Stomach (tissue), 9 donors: ENCODE data around the gene PGR. TPM values are rescaled to one million over a fixed set of nuclear protein-coding genes. Genes with fewer than 3 reads are reported as not detected.

Source experiments
- DNase-seq, 2 donors: peaks; one replicate each; pipeline versions ENCODE4 v3.0.0 to v3.0.0-alpha.2; 2013 to 2019
- H3K27ac ChIP-seq, 5 donors: fragments of 200-600 bp in 4 of 5; sonication (generic) in 4 of 5; one replicate each; pipeline ENCODE4 v1.5.1; 2013 to 2019; ENCODE audit warnings: mild to moderate bottlenecking in 1 of 5, moderate library complexity in 1 of 5
- H3K27me3 ChIP-seq, 3 donors: fragments of 200-600 bp; sonication (generic); one replicate each; pipeline ENCODE4 v1.5.1; 2017 to 2019; ENCODE audit warnings: mixed run types in 1 of 3
- H3K36me3 ChIP-seq, 4 donors: fragments of 200-600 bp; sonication (generic); 1 replicate in 3 of 4; 2 replicates in 1 of 4; pipeline ENCODE4 v1.5.1; 2016 to 2019
- H3K4me1 ChIP-seq, 4 donors: fragments of 200-600 bp; sonication (generic); one replicate each; pipeline ENCODE4 v1.5.1; 2016 to 2019
- H3K4me3 ChIP-seq, 4 donors: fragments of 200-600 bp; sonication (generic) in 3 of 4; one replicate each; pipeline ENCODE4 v1.5.1; 2016 to 2019; ENCODE audit warnings: mild to moderate bottlenecking in 1 of 4
- H3K9me3 ChIP-seq, 4 donors: fragments of 200-600 bp; sonication (generic); one replicate each; pipeline ENCODE4 v1.5.1; 2016 to 2019
- CTCF ChIP-seq, 7 experiments: fragments of 450-650 bp in 4 of 7; fragments of 200-600 bp in 3 of 7; sonication (generic) in 3 of 7; IDR thresholded peaks; one replicate each; pipeline ENCODE4 v1.5.1; 2016 to 2019; ENCODE audit warnings: antibody characterized with exemption in 7 of 7, control low read depth in 2 of 7, mild to moderate bottlenecking in 1 of 7
- EP300 ChIP-seq: sonication (generic); formaldehyde crosslinking; IDR thresholded peaks from one replicate; pipeline ENCODE4 v1.6.1; 2017; ENCODE audit warnings: antibody characterized with exemption
- POLR2A ChIP-seq, 4 donors: fragments of 450-650 bp; IDR thresholded peaks; one replicate each; pipeline ENCODE4 v1.6.1; 2016; ENCODE audit warnings: antibody characterized with exemption in 4 of 4, control low read depth in 2 of 4, mild to moderate bottlenecking in 1 of 4, moderate library complexity in 1 of 4
- POLR2AphosphoS5 ChIP-seq, 3 donors: sonication (generic); formaldehyde crosslinking; IDR thresholded peaks; one replicate each; pipeline ENCODE4 v1.6.1; 2016; ENCODE audit warnings: antibody characterized with exemption in 3 of 3
- WGBS, 5 donors: extraction: QIAGEN DNeasy Blood & Tissue Kit in 3 of 5; methylation state at CpG; one replicate each; pipeline versions ENCODE4 v1.1.5 to v1.1.7; 2013 to 2018; 5-methylcytosine and 5-hydroxymethylcytosine counted together
- intact Hi-C: fragments of 100-400 bp; cut with DNase I; formaldehyde crosslinking; loops from one replicate; pipeline ENCODE4 v1.15.1; 2023; ENCODE audit warnings: low total_unique reads
- polyA plus RNA-seq, 3 donors: library from polyadenylated mRNA; stranded (reverse); fragments of 200-250 nt; gene quantifications; one replicate each; pipeline ENCODE4 v1.2.3, GENCODE V29; 2013
- total RNA-seq, 5 donors: library from RNA; depleted of rRNA; stranded (reverse); fragments of >200 nt; gene quantifications; one replicate each; pipeline versions ENCODE4 v1.1.0 to v1.2.3, GENCODE V29; 2014 to 2016
- donor health status: healthy with polysubstance abuse.
- donor health status: Bipolar disorder and iron deficiency.
- donor health status: healthy.

Gene PGR
- total and polyA plus RNA-seq, 8 donors = 0.03 to 8.2 (median 0.74) TPM

GRCh38 chr11:101034076-101034475, 95.5 kb downstream of the PGR start:
- Histone ChIP-seq H3K27me3 (no peaks in the 10 kb centered on the region), H3K4me1 (no peaks in the 10 kb centered on the region), H3K4me3 (no peak overlapping the region), H3K27ac (no peak overlapping the region), H3K36me3 (no peaks in the 10 kb centered on the region), H3K9me3 (no peaks in the 10 kb centered on the region)
- 24 to 49% (median 40%) methylated on average over 4 of the region's 4 CpGs for WGBS, 5 donors
- peak; percentile 38 to 55 for DNase-seq
- intact Hi-C loops = no loop called here
- TF ChIP-seq POLR2AphosphoS5 (IDR thresholded peaks at IDR 0.05) (no peak), POLR2A (IDR thresholded peaks at IDR 0.05) (no peak)

- no peak for DNase-seq
- H3K4me3 ChIP-seq = no peak overlapping the region
- no peak for TF ChIP-seq CTCF (IDR thresholded peaks at IDR 0.05)
- no peak for TF ChIP-seq EP300
- TF ChIP-seq POLR2A (IDR thresholded peaks at IDR 0.05) = no peak
- no peak for TF ChIP-seq POLR2AphosphoS5 (IDR thresholded peaks at IDR 0.05)
- no peaks in the 10 kb centered on the region for H3K36me3 ChIP-seq
- no peak overlapping the region for H3K27ac ChIP-seq
- no peaks in the 10 kb centered on the region for H3K4me1 ChIP-seq
- H3K9me3 ChIP-seq = no peaks in the 10 kb centered on the region
- H3K27me3 ChIP-seq = no peaks in the 10 kb centered on the region
- intact Hi-C loops = no loop called here
Measured at GRCh38 chr11:101032991-101033390, 96.6 kb downstream of the PGR start.

- no peak for DNase-seq
- intact Hi-C loops = no loop called here
- 76 to 87% (median 80%) methylated on average over 3 of the region's 3 CpGs for WGBS, 5 donors
- TF ChIP-seq POLR2AphosphoS5 (IDR thresholded peaks at IDR 0.05) (no peak), POLR2A (IDR thresholded peaks at IDR 0.05) (no peak), EP300 (no peak), CTCF (IDR thresholded peaks at IDR 0.05) (no peak)
- H3K27me3 ChIP-seq = no peaks in the 10 kb centered on the region
- H3K9me3 ChIP-seq = no peaks in the 10 kb centered on the region
- H3K4me1 ChIP-seq = no peaks in the 10 kb centered on the region
- no peak overlapping the region for H3K4me3 ChIP-seq
- H3K36me3 ChIP-seq = no peaks in the 10 kb centered on the region
- no peak overlapping the region for H3K27ac ChIP-seq
Measured at GRCh38 chr11:101031713-101032112, 97.9 kb downstream of the PGR start.

- no peaks in the 10 kb centered on the region for H3K36me3 ChIP-seq
- no peak overlapping the region for H3K27ac ChIP-seq
- 68 to 81% (median 75%) methylated on average over 1 of the region's 1 CpG for WGBS, 5 donors
Measured at GRCh38 chr11:101030692-101031091, 98.9 kb downstream of the PGR start.

More at GRCh38 chr11:101030692-101031091, 98.9 kb downstream of the PGR start:
- no peaks in the 10 kb centered on the region for H3K9me3 ChIP-seq
- intact Hi-C loops = no loop called here
- H3K27me3 ChIP-seq = no peaks in the 10 kb centered on the region
- DNase-seq = no peak
- TF ChIP-seq CTCF (IDR thresholded peaks at IDR 0.05) = no peak
- TF ChIP-seq POLR2AphosphoS5 (IDR thresholded peaks at IDR 0.05) = no peak
- TF ChIP-seq EP300 = no peak
- no peak for TF ChIP-seq POLR2A (IDR thresholded peaks at IDR 0.05)
- no peak overlapping the region for H3K4me3 ChIP-seq
- H3K4me1 ChIP-seq = no peaks in the 10 kb centered on the region
